Measurements from ENCODE around the gene PAPOLA.

DNA sequence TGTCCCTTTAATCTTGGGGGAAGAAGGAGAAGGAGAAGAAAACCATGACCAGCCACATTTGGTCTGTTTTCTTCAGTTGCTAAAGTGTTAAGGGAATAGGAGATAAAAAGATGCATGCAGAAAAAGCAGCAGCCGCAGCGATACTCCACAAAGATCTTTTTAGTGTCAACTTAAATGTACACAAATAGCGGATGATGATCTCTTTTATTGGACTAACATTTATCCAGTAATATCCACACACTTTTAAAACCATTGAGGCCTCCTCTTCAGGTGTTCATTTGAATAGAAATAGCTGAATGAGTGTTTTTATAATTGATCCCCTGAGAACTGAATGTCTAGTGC lies 83.5 kb downstream of the PAPOLA start:
- TF ChIP-seq, protein P1, sequence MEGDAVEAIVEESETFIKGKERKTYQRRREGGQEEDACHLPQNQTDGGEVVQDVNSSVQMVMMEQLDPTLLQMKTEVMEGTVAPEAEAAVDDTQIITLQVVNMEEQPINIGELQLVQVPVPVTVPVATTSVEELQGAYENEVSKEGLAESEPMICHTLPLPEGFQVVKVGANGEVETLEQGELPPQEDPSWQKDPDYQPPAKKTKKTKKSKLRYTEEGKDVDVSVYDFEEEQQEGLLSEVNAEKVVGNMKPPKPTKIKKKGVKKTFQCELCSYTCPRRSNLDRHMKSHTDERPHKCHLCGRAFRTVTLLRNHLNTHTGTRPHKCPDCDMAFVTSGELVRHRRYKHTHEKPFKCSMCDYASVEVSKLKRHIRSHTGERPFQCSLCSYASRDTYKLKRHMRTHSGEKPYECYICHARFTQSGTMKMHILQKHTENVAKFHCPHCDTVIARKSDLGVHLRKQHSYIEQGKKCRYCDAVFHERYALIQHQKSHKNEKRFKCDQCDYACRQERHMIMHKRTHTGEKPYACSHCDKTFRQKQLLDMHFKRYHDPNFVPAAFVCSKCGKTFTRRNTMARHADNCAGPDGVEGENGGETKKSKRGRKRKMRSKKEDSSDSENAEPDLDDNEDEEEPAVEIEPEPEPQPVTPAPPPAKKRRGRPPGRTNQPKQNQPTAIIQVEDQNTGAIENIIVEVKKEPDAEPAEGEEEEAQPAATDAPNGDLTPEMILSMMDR (conservative IDR thresholded peaks at IDR 0.05): no peak
- no peak for TF ChIP-seq ZFX (IDR thresholded peaks at IDR 0.05)

All from C4-2B (cell line).